SK-N-SH (cell line): ENCODE data around the gene CCDC169. TPM values are rescaled to one million over a fixed set of nuclear protein-coding genes. Genes with fewer than 3 reads are reported as not detected.

Source experiments
- CTCF ChIA-PET: fragments of 300-600, 350-600 bp; formaldehyde crosslinking; extraction: SDS; loops from one replicate; lab custom pipeline; 2021; lab: Yijun Ruan, JAX
- POLR2A ChIA-PET: fragments of 350-600 bp; sonication (Branson Sonifier 250); formaldehyde crosslinking; extraction: SDS; loops from one replicate; lab custom pipeline; 2020; ENCODE audit warnings: antibody characterized with exemption, inconsistent platforms; lab: Yijun Ruan, JAX
- DNase-seq: peaks from one replicate; pipeline ENCODE4 v3.0.0; 2012
- H2AFZ ChIP-seq: fragments of 200-600 bp; sonication (generic); 2 replicates; pipeline ENCODE4 v1.8.1; 2016; ENCODE audit warnings: antibody characterized with exemption, mild to moderate bottlenecking, low read depth
- H3F3A ChIP-seq: fragments of 200-600 bp; sonication (generic); replicated peaks from 2 replicates; pipeline ENCODE3; 2016; ENCODE audit warnings: antibody characterized with exemption, mild to moderate bottlenecking; ENCODE audit not compliant: insufficient read depth
- H3K27ac ChIP-seq, 2 experiments: fragments of 200-500 bp in 1 of 2; fragments of 200-600 bp in 1 of 2; sonication (Bioruptor generic) in 1 of 2; sonication (generic), shearing (Covaris generic) in 1 of 2; 2 replicates each; pipeline versions ENCODE4 v1.5.1 to v1.6.1; 2014 to 2016; ENCODE audit warnings: low read depth in 2 of 2, inconsistent platforms in 1 of 2, low read length in 1 of 2, mild to moderate bottlenecking in 1 of 2, mixed read lengths in 1 of 2
- H3K27me3 ChIP-seq: fragments of 200-600 bp; sonication (generic), shearing (Covaris generic); 2 replicates; pipeline ENCODE4 v1.6.1; 2016; ENCODE audit warnings: mixed run types; ENCODE audit not compliant: insufficient read depth
- H3K36me3 ChIP-seq, 2 experiments: fragments of 200-500 bp in 1 of 2; fragments of 200-600 bp in 1 of 2; sonication (Bioruptor generic) in 1 of 2; sonication (generic) in 1 of 2; replicated peaks in 1 of 2; 2 replicates each; pipeline versions ENCODE3 to v1.5.1; 2014 to 2016; ENCODE audit warnings: low read length in 1 of 2, mild to moderate bottlenecking in 1 of 2; ENCODE audit not compliant: insufficient read depth in 2 of 2, control insufficient read depth in 1 of 2
- H3K4me1 ChIP-seq, 2 experiments: fragments of 200-500 bp in 1 of 2; fragments of 200-600 bp in 1 of 2; sonication (Bioruptor generic) in 1 of 2; sonication (generic), shearing (Covaris generic) in 1 of 2; 2 replicates each; pipeline versions ENCODE4 v1.5.1 to v1.6.1; 2014 to 2016; ENCODE audit warnings: low read depth in 1 of 2, low read length in 1 of 2, mixed run types in 1 of 2; ENCODE audit not compliant: insufficient read depth in 2 of 2, control insufficient read depth in 1 of 2
- H3K4me2 ChIP-seq: fragments of 200-600 bp; sonication (generic), shearing (Covaris generic); 2 replicates; pipeline ENCODE4 v1.6.1; 2017; ENCODE audit warnings: mixed run types
- H3K4me3 ChIP-seq, 2 experiments: fragments of 200-500 bp in 1 of 2; fragments of 200-600 bp in 1 of 2; sonication (Bioruptor generic) in 1 of 2; sonication (generic), shearing (Covaris generic) in 1 of 2; 2 replicates each; pipeline versions ENCODE4 v1.5.1 to v1.8.1; 2014 to 2016; ENCODE audit warnings: low read depth in 2 of 2, inconsistent platforms in 1 of 2, low read length in 1 of 2, mild to moderate bottlenecking in 1 of 2, mixed read lengths in 1 of 2, moderate library complexity in 1 of 2
- H3K79me2 ChIP-seq: fragments of 200-600 bp; sonication (generic); 2 replicates; pipeline ENCODE4 v1.8.1; 2017; ENCODE audit warnings: mild to moderate bottlenecking; ENCODE audit not compliant: insufficient read depth
- H3K9ac ChIP-seq: fragments of 200-600 bp; sonication (generic); 2 replicates; pipeline ENCODE4 v1.6.1; 2017; ENCODE audit warnings: mixed run types
- H3K9me2 ChIP-seq: fragments of 200-600 bp; sonication (generic); 2 replicates; pipeline ENCODE4 v1.6.1; 2017; ENCODE audit warnings: mixed run types
- H3K9me3 ChIP-seq: fragments of 200-600 bp; sonication (generic); 2 replicates; pipeline ENCODE4 v1.6.1; 2017; ENCODE audit warnings: mixed run types, mild to moderate bottlenecking, moderate library complexity
- H4K20me1 ChIP-seq: fragments of 200-600 bp; sonication (generic); 2 replicates; pipeline ENCODE4 v1.6.1; 2017; ENCODE audit warnings: mild to moderate bottlenecking, mixed run types; ENCODE audit not compliant: insufficient read depth
- FOXJ3 ChIP-seq: sonication (generic); formaldehyde crosslinking; IDR thresholded peaks from 2 replicates; pipeline ENCODE4 v1.5.1; 2020; ENCODE audit warnings: mild to moderate bottlenecking, missing genetic modification reagents
- FOXM1 ChIP-seq: IDR thresholded peaks from 2 replicates; pipeline ENCODE4 v1.4.0; 2012; ENCODE audit warnings: low read depth, mild to moderate bottlenecking
- GABPA ChIP-seq: IDR thresholded peaks from 2 replicates; pipeline ENCODE4 v1.4.0; 2012; ENCODE audit warnings: low read depth, mild to moderate bottlenecking
- GATA2 ChIP-seq: sonication (generic); formaldehyde crosslinking; IDR thresholded peaks from 2 replicates; pipeline ENCODE4 v1.5.0; 2020; ENCODE audit warnings: mild to moderate bottlenecking, missing genetic modification reagents
- IRF3 ChIP-seq: fragments of 150-350 bp; IDR thresholded peaks from 2 replicates; pipeline ENCODE4 v1.6.1; 2016; ENCODE audit warnings: mild to moderate bottlenecking, low read depth, low read length
- MAX ChIP-seq: IDR thresholded peaks from 2 replicates; pipeline ENCODE4 v1.4.0; 2012; ENCODE audit warnings: low read depth
- MXI1 ChIP-seq: IDR thresholded peaks from 2 replicates; pipeline ENCODE4 v1.6.1; 2012; ENCODE audit warnings: mild to moderate bottlenecking, low read depth, low read length, improper control_type of control experiment
- PBX3 ChIP-seq: IDR thresholded peaks from 2 replicates; pipeline ENCODE4; 2012
- RAD21 ChIP-seq: IDR thresholded peaks from 2 replicates; pipeline ENCODE4 v1.6.1; 2012; ENCODE audit warnings: mild to moderate bottlenecking, low read length
- RCOR1 ChIP-seq: fragments of 150-350 bp; IDR thresholded peaks from 2 replicates; pipeline ENCODE4 v1.6.1; 2017; ENCODE audit warnings: antibody characterized with exemption, low read length
- RFX5 ChIP-seq: IDR thresholded peaks from 2 replicates; pipeline ENCODE4 v1.6.1; 2012; ENCODE audit warnings: mild to moderate bottlenecking, improper control_type of control experiment, low read length
- SMC3 ChIP-seq: IDR thresholded peaks from 2 replicates; pipeline ENCODE4 v1.6.1; 2012; ENCODE audit warnings: low read depth, low read length, improper control_type of control experiment
- USF1 ChIP-seq: IDR thresholded peaks from 2 replicates; pipeline ENCODE4 v1.4.0; 2012; ENCODE audit warnings: low read depth, borderline replicate concordance
- USF2 ChIP-seq: fragments of 150-350 bp; IDR thresholded peaks from 2 replicates; pipeline ENCODE4 v1.6.1; 2017; ENCODE audit warnings: antibody characterized with exemption, low read length, low read depth, borderline replicate concordance
- WGBS: methylation state at CpG from one replicate; pipeline ENCODE4 v1.1.6; 2017; ENCODE audit warnings: low lambda C conversion rate; 5-methylcytosine and 5-hydroxymethylcytosine counted together
- polyA plus RNA-seq, 3 experiments: library from polyadenylated mRNA; depleted of rRNA; stranded (reverse); fragments of >200 nt; gene quantifications; 2 replicates each; pipeline ENCODE4 v1.2.3, GENCODE V29; 2012

CCDC169 gene
- polyA plus RNA-seq, 1 of the 3 experiments (the other 2 are of a cell fraction) = 1.8 TPM

GRCh38 chr13:36248700-36249099 is 48.9 kb downstream of the CCDC169 start:
- H3K9me3 ChIP-seq = no peaks in the 10 kb centered on the region
- no peaks in the 10 kb centered on the region for H3F3A ChIP-seq
- CTCF ChIA-PET = interaction anchor here (2.6 kb wide), 1 partner anchor 34 kb away, joined by 6 read pairs; no protein-coding TSS in a partner anchor
- no peaks in the 10 kb centered on the region for H3K36me3 ChIP-seq
- H3K9ac ChIP-seq = no peak overlapping the region
- no peak for DNase-seq
- H3K79me2 ChIP-seq = no peaks in the 10 kb centered on the region
- H3K27ac ChIP-seq = no peak overlapping the region
- H3K4me1 ChIP-seq = no peaks in the 10 kb centered on the region
- H3K4me2 ChIP-seq = no peak overlapping the region
- POLR2A ChIA-PET = no interaction called here
- no peaks in the 10 kb centered on the region for H3K9me2 ChIP-seq
- TF ChIP-seq SMC3 (no peak), RCOR1 (no peak), GATA2 (CRISPR knock-in tag) (no peak)
- H2AFZ ChIP-seq = no peak overlapping the region
- H3K4me3 ChIP-seq = no peak overlapping the region
- H4K20me1 ChIP-seq = no peaks in the 10 kb centered on the region
- H3K27me3 ChIP-seq = no peaks in the 10 kb centered on the region

- WGBS = 40% methylated on average over 1 of the region's 1 CpG
- CTCF ChIA-PET = no interaction called here
- POLR2A ChIA-PET = no interaction called here
Measured at GRCh38 chr13:36244990-36245389, 52.6 kb downstream of the CCDC169 start.

GRCh38 chr13:36244073-36244472 is 53.5 kb downstream of the CCDC169 start:
- Histone ChIP-seq H3K4me1 (no peaks in the 10 kb centered on the region), H3K4me3 (no peak overlapping the region), H3K9me2 (no peaks in the 10 kb centered on the region), H3K27me3 (no peaks in the 10 kb centered on the region), H3K79me2 (no peaks in the 10 kb centered on the region), H4K20me1 (no peaks in the 10 kb centered on the region), H3F3A (no peaks in the 10 kb centered on the region), H3K9me3 (no peaks in the 10 kb centered on the region), H3K36me3 (no peaks in the 10 kb centered on the region), H3K4me2 (no peak overlapping the region), H3K27ac (no peak overlapping the region), H2AFZ (no peak overlapping the region), H3K9ac (no peak overlapping the region)
- POLR2A ChIA-PET = no interaction called here
- DNase-seq = no peak
- WGBS = 52% methylated on average over 2 of the region's 2 CpGs
- CTCF ChIA-PET = interaction anchor here (0.8 kb wide), 1 partner anchor 22 kb away, joined by 3 read pairs; no protein-coding TSS in a partner anchor
- no peak for TF ChIP-seq SMC3
- no peak for TF ChIP-seq PBX3
- no peak for TF ChIP-seq USF1
- no peak for TF ChIP-seq IRF3
- TF ChIP-seq FOXJ3 (CRISPR knock-in tag) = no peak
- TF ChIP-seq GABPA = no peak
- no peak for TF ChIP-seq RFX5
- no peak for TF ChIP-seq MXI1

More at GRCh38 chr13:36244990-36245389, 52.6 kb downstream of the CCDC169 start:
- Histone ChIP-seq H3K27ac (no peak overlapping the region), H3K4me3 (no peak overlapping the region), H2AFZ (no peak overlapping the region), H3K79me2 (no peaks in the 10 kb centered on the region), H4K20me1 (no peaks in the 10 kb centered on the region), H3K9me2 (no peaks in the 10 kb centered on the region), H3K36me3 (no peaks in the 10 kb centered on the region), H3K4me1 (no peaks in the 10 kb centered on the region), H3K4me2 (no peak overlapping the region), H3K27me3 (no peaks in the 10 kb centered on the region), H3K9me3 (no peaks in the 10 kb centered on the region), H3F3A (no peaks in the 10 kb centered on the region), H3K9ac (no peak overlapping the region)
- TF ChIP-seq RAD21 (no peak), FOXM1 (no peak), MAX (no peak), USF2 (no peak)
- no peak for DNase-seq
